Aorta (tissue), 5 donors: ENCODE data around the gene SRPRB. TPM values are rescaled to one million over a fixed set of nuclear protein-coding genes. Genes with fewer than 3 reads are reported as not detected.

ENCODE experiments used
- ATAC-seq: fragments of 200-7000 bp; cut with Tn5 transposase; one replicate; pipeline ENCODE4 v1.9.1; 2022; ENCODE audit warnings: moderate library complexity; ENCODE audit not compliant: low FRiP score
- DNase-seq, 2 donors: peaks; one replicate each; pipeline ENCODE4 v3.0.0-alpha.2; 2020
- H3K27ac ChIP-seq, 2 donors: one replicate each; pipeline ENCODE4 v1.5.1; 2013; ENCODE audit warnings: low read length in 2 of 2, mild to moderate bottlenecking in 2 of 2, moderate library complexity in 2 of 2, control low read depth in 1 of 2, inconsistent platforms in 1 of 2, low read depth in 1 of 2
- H3K27me3 ChIP-seq, 2 donors: one replicate each; pipeline ENCODE4 v1.6.1; 2013; ENCODE audit warnings: control low read depth in 1 of 2, low read length in 1 of 2, mild to moderate bottlenecking in 1 of 2, moderate library complexity in 1 of 2; ENCODE audit not compliant: insufficient read depth in 2 of 2, control insufficient read depth in 1 of 2
- H3K36me3 ChIP-seq, 2 donors: one replicate each; pipeline ENCODE4 v1.6.1; 2013; ENCODE audit warnings: control low read depth in 1 of 2, low read length in 1 of 2, mild to moderate bottlenecking in 1 of 2; ENCODE audit not compliant: insufficient read depth in 2 of 2, control insufficient read depth in 1 of 2
- H3K4me1 ChIP-seq, 2 donors: one replicate each; pipeline ENCODE4 v1.6.1; 2013; ENCODE audit warnings: low read length in 2 of 2, control low read depth in 1 of 2, mild to moderate bottlenecking in 1 of 2, moderate library complexity in 1 of 2; ENCODE audit not compliant: insufficient read depth in 2 of 2, control insufficient read depth in 1 of 2
- H3K4me3 ChIP-seq, 2 donors: one replicate each; pipeline ENCODE4 v1.5.1; 2013; ENCODE audit warnings: low read length in 2 of 2, control low read depth in 1 of 2, mild to moderate bottlenecking in 1 of 2
- H3K9me3 ChIP-seq: one replicate; pipeline ENCODE4 v1.6.1; 2013; ENCODE audit warnings: mild to moderate bottlenecking, low read length; ENCODE audit not compliant: control insufficient read depth
- WGBS, 2 donors: extraction: QIAGEN DNeasy Blood & Tissue Kit; methylation state at CpG; one replicate each; pipeline ENCODE4 v1.1.7; 2013; 5-methylcytosine and 5-hydroxymethylcytosine counted together
- intact Hi-C, 2 donors: fragments of 100-400 bp; cut with DNase I; formaldehyde crosslinking; loops; one replicate each; pipeline versions ENCODE4 v1.14.2 to v1.15.0; 2022
- polyA plus RNA-seq, 2 donors: library from polyadenylated mRNA; stranded (reverse); fragments of 200-250 nt; gene quantifications; one replicate each; pipeline ENCODE4 v1.2.3, GENCODE V29; 2013
- total RNA-seq, 2 donors: library from RNA; stranded (reverse); fragmentation: NEBNext Ultra II Directional; extraction: Animal tissue kit (Norgen Biotek cat#: 25700); gene quantifications; one replicate each; pipeline ENCODE4 v1.2.1, GENCODE V29; 2021
- donor health status: healthy with polysubstance abuse.
- donor health status: Bipolar disorder and iron deficiency.
- donor health status: DM: no; HTN: no; CAD: no.
- donor health status: DM: no; HTN: no; CAD: no.
- donor health status: DM: yes; HTN: yes; CAD: no.

Gene SRPRB
- total and polyA plus RNA-seq, 4 donors = 8.6 to 33.6 (median 25.5) TPM

- DNase-seq (no peak), ATAC-seq (no peak)
- WGBS, 2 donors = 79% methylated on average over 4 of the region's 4 CpGs
Measured at GRCh38 chr3:133842158-133842557, 36.5 kb downstream of the SRPRB start.

DNA sequence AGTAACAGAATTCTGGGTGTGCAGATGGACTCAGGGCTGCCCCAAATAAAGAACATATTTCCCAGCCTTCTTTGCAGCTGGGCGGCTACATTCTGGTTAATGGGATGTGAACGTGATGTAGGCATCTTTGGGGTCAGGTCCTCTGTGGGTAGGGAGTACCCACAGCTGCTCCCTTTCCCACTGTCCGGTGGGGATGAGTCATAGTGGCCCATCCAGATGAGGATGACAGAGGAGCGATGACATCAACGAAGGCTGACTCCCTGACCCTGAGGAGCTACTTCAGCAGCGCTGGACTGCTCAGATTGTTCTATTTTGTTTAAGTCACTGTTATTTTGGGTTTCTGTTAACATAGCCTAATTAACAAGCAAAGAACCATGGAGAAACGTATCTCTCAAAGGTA is 38.0 kb downstream of the SRPRB start:
- intact Hi-C loops = no loop called here
- no peaks in the 10 kb centered on the region for H3K9me3 ChIP-seq
- no peaks in the 10 kb centered on the region for H3K36me3 ChIP-seq
- DNase-seq (no peak), ATAC-seq (no peak)
- no peaks in the 10 kb centered on the region for H3K4me1 ChIP-seq
- 88 to 91% methylated on average over 7 of the region's 7 CpGs for WGBS, 2 donors
- H3K27ac ChIP-seq = no peak overlapping the region
- no peak overlapping the region for H3K4me3 ChIP-seq
- H3K27me3 ChIP-seq = no peaks in the 10 kb centered on the region

More at GRCh38 chr3:133842158-133842557, 36.5 kb downstream of the SRPRB start:
- no peaks in the 10 kb centered on the region for H3K27me3 ChIP-seq
- no peaks in the 10 kb centered on the region for H3K4me1 ChIP-seq
- H3K4me3 ChIP-seq = no peak overlapping the region
- H3K36me3 ChIP-seq = no peaks in the 10 kb centered on the region
- intact Hi-C loops = no loop called here
- no peaks in the 10 kb centered on the region for H3K9me3 ChIP-seq
- H3K27ac ChIP-seq = no peak overlapping the region

- no peaks in the 10 kb centered on the region for H3K9me3 ChIP-seq
- ATAC-seq (no peak), DNase-seq (no peak)
- no peaks in the 10 kb centered on the region for H3K36me3 ChIP-seq
- no peak overlapping the region for H3K27ac ChIP-seq
- no peaks in the 10 kb centered on the region for H3K4me1 ChIP-seq
- 97% methylated on average over 4 of the region's 4 CpGs for WGBS, 2 donors
- no peak overlapping the region for H3K4me3 ChIP-seq
- intact Hi-C loops = no loop called here
- no peaks in the 10 kb centered on the region for H3K27me3 ChIP-seq
Measured at GRCh38 chr3:133845127-133845526, 39.5 kb downstream of the SRPRB start.

DNA sequence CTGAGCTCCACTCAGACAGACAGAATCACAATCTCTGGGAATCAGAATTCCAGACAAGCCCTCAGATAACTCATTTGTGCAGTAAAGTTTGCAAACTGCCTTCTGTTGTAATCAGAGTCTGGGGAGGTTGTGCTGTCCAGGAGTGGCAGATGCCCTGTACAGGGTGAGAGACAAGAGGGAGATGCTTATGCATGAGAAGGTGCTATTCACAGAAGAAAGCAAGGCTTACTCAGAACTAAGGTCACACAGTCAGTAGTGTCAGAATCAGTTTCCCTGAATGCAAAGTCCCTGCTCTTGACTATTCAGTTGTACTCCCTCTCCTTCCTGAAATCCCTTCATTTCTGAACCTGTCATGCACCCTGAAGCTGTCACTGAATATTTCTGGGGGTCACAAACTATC is 43.7 kb downstream of the SRPRB start:
- Histone ChIP-seq H3K9me3 (no peaks in the 10 kb centered on the region), H3K27ac (no peak overlapping the region), H3K36me3 (no peaks in the 10 kb centered on the region), H3K27me3 (no peaks in the 10 kb centered on the region), H3K4me1 (peaks cover 0 to 8% of the 10 kb centered on the region in 2 donors), H3K4me3 (no peak overlapping the region)
- DNase-seq = no peak
- ATAC-seq = no peak
- intact Hi-C loops = no loop called here

DNA sequence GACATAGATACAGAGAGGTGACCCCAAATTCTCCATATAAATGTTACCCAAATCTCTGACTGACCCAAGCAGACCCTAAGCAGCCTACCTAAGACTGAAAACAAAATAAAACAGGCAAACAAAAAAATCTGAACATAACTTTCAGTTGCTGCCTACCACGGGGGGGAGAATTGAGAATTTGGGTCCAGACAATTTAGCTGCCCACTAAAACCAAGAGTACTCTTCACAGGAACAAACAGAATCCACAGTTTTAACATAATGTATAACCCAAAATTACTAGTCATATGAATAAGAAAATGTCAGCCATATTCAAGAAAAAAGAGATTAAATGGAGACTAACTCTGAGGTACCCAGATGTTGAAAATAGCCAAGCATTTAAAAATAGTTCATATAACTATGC is 44.4 kb downstream of the SRPRB start:
- Histone ChIP-seq H3K4me1 (peaks cover 0 to 8% of the 10 kb centered on the region in 2 donors), H3K27me3 (no peaks in the 10 kb centered on the region), H3K4me3 (no peak overlapping the region), H3K27ac (no peak overlapping the region), H3K9me3 (no peaks in the 10 kb centered on the region), H3K36me3 (no peaks in the 10 kb centered on the region)
- 94% methylated on average over 1 of the region's 1 CpG for WGBS, 2 donors
- intact Hi-C loops = no loop called here
- ATAC-seq = no peak
- DNase-seq = no peak

- Histone ChIP-seq H3K4me3 (no peak overlapping the region), H3K4me1 (peaks cover 0 to 8% of the 10 kb centered on the region in 2 donors), H3K9me3 (no peaks in the 10 kb centered on the region), H3K27me3 (no peaks in the 10 kb centered on the region), H3K36me3 (no peaks in the 10 kb centered on the region), H3K27ac (no peak overlapping the region)
- ATAC-seq = no peak
- intact Hi-C loops = no loop called here
- DNase-seq = no peak
- 80 to 86% methylated on average over 5 of the region's 5 CpGs for WGBS, 2 donors
Measured at GRCh38 chr3:133851266-133851906, 45.8 kb downstream of the SRPRB start.

DNA sequence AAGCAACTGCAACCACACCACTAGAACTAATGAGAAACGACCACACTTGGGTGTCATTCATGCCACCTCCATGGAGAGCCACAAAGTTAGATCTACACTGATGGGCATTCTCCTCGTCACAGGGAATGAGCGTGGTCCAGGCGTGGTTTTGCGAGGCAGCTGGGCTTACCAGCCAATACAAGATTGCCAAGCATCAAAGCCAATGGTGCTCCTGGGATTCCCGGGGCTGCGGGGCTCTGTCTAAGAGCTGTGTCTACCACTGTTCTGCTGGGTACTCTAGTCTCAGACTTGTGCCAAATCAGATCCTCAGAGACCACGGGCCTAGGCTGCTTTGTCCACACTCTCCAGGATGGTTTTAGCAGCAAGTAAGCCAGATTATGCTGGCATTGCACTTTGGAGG is 46.3 kb downstream of the SRPRB start:
- no peaks in the 10 kb centered on the region for H3K27me3 ChIP-seq
- no peak for ATAC-seq
- intact Hi-C loops = no loop called here
- H3K27ac ChIP-seq = no peak overlapping the region
- no peaks in the 10 kb centered on the region for H3K9me3 ChIP-seq
- H3K4me1 ChIP-seq = peaks cover 0 to 8% of the 10 kb centered on the region in 2 donors
- no peak for DNase-seq
- H3K4me3 ChIP-seq = no peak overlapping the region
- H3K36me3 ChIP-seq = no peaks in the 10 kb centered on the region
- WGBS, 2 donors = 93 to 95% methylated on average over 8 of the region's 8 CpGs

DNA sequence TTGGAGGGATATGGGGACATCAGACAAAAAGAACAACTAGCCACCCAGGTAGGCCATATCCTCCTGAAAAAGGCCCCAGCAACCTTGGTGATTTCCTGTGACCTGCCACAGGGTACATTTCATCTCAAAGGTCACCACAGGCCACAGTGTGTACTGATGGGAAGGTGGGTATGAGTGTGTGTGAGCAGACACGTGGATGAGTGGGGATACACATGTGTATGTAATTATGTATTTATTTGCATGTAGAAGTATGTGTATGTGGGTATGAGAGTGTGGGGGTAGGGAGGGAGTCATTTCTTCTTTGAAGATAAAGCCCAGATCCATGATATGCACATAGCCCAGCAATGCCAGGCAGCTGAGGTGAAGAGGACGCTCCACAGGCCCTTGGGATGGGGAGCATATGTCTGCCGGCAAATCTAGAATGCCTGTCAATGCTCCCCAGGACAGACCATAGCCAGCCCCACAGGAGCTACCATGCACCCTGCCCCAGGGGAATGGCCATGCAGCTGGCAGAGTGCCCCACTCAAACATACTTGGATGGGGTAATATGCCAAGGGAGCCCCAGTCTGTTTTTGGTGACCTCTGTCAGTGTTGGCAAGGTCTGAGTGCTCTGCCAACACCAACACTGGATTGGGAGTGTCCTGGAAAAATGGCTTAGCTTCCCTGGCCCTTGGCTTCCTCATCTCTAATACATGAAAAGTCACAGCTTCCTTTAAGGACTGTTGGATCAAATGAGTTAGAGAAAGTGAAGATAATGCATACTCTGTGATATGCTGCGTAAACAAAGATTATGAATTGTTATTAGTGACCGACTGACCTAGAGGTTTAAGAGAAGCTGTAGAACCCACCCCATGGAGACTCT is 47.7 kb downstream of the SRPRB start:
- Histone ChIP-seq H3K27ac (no peak overlapping the region), H3K4me1 (peaks cover 0 to 8% of the 10 kb centered on the region in 2 donors), H3K36me3 (no peaks in the 10 kb centered on the region), H3K9me3 (no peaks in the 10 kb centered on the region), H3K27me3 (no peaks in the 10 kb centered on the region), H3K4me3 (no peak overlapping the region)
- DNase-seq (no peak), ATAC-seq (peak; percentile 45)
- 57 to 60% methylated on average over 5 of the region's 5 CpGs for WGBS, 2 donors
- intact Hi-C loops = no loop called here

- ATAC-seq = no peak
- WGBS, 2 donors = 83% methylated on average over 2 of the region's 2 CpGs
Measured at GRCh38 chr3:133853925-133854227, 48.3 kb downstream of the SRPRB start.

More at GRCh38 chr3:133853925-133854227, 48.3 kb downstream of the SRPRB start:
- H3K4me3 ChIP-seq = no peak overlapping the region
- no peak for DNase-seq
- intact Hi-C loops = no loop called here
- H3K27me3 ChIP-seq = no peaks in the 10 kb centered on the region
- peaks cover 0 to 8% of the 10 kb centered on the region in 2 donors for H3K4me1 ChIP-seq
- H3K9me3 ChIP-seq = no peaks in the 10 kb centered on the region
- no peak overlapping the region for H3K27ac ChIP-seq
- no peaks in the 10 kb centered on the region for H3K36me3 ChIP-seq
